ENCODE data around the gene ZSCAN31.

DNA sequence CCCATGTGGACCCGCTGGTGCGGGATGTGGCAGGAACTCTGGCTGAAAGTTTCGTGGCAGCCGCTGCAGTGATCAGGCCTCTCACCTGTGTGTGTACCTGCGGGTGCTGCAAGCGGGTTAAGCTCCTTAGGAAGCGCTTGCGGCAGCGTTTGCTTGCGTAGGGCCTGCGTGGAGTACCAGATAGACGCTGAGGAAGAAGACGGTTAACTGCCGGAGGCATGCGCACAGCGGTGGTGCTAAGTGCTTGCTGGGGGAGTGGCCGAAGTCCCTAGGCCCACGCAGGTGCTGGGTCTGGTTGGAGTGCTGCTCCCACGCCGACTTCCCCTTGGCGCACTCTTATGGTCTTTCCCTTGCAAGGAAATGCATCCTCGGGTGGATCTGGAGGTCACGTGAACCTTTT, 23.0 kb downstream of the ZSCAN31 start:
- TF ChIP-seq CTCF (IDR thresholded peaks at IDR 0.05) (no peak), POLR2A (IDR thresholded peaks at IDR 0.05) (no peak)

Data from lower leg skin (tissue), 3 donors.